Stimulated activated CD4-positive, alpha-beta T cell treated with anti-CD3 and anti-CD28 coated beads, Interleukin-1b, Interleukin-23, amount 100 ng/mL, for 4 hours (primary cell): ENCODE data around the gene UBE2F.
A peak's percentile ranks its signal among the peaks of the same experiment; 100 is the strongest.
"Not testable (repeated sequence)": the region's sequence is repeated elsewhere in the genome, so short reads cannot be mapped to it uniquely, and the experiment has no call there.

Experiments used
- DNase-seq, 2 donors: peaks; one replicate each; pipeline ENCODE4 v3.0.0-alpha.2; 2020; ENCODE audit warnings: low read depth in 2 of 2

UBE2F gene

DNA sequence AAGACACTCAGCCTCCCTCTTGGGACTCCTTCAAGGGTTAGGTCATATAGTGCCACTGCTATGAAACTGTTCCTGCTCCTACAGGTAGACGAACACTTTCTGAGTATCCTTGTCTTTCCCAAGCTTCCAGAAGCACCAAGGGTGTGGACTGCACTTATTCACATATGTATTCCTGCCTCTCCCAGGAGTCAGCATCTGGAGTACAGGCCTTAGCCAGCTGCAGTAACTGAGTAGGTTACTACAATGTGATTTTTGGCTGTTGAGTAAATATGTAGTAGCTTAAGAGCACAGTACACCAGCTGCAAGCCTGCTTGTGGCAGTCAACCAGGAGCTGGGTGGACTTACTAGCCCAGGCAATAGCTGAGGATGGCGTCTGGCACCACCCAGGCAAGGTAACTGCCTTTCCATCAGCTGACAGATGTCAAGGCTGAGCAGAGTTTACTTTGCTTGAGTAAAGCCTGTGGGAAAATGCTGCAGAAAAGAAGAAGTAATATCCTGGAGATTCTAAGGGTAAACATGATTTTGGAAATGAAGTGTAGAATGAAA, 80.0 kb downstream of the UBE2F start:
- DNase-seq = no peak

DNA sequence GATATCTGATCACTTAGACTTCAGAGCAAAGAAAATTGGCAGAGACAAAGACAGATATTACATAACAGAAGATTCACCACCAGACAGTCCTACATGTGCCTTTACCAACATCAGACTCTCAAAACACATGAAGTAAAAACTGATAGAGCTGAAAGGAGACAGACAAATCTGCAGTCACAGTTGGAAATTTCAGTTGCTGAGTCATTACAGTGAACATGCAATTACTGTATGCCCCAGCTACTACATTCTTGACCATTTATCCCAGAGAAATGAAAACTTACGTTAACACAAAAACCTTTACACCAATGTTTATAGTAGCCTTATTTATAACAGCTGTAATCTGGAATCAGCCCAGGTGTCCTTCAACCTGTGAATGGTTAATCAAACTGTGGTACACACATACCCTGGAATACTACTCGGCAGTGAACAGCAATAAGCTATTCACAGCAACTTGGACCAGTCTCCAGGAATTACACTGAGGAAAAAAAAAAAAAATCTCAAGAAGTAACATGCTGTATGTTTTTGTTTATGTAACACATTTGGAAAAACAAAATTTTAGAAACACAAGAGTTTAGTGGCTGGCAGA, 86.5 kb downstream of the UBE2F start:
- DNase-seq = no peak

DNA sequence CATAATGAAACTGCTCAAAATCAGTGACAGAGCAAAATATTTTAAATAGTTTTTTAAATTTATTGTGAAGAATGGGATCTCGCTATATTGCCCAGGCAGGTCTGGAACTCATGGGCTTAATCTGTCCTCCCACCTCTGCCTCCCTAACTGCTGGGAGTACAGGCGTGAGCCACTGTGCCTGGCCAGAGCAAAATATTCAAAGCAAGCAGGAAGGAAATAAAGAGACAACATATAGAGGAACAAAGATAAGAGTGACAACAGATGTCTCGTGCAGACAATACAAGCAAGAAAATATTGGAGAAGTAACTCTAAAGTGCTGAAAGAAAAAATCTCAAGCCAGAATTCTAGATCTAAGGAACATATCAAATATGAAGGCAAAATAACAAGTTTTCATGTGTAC, 89.0 kb downstream of the UBE2F start:
- DNase-seq = no peak

DNA sequence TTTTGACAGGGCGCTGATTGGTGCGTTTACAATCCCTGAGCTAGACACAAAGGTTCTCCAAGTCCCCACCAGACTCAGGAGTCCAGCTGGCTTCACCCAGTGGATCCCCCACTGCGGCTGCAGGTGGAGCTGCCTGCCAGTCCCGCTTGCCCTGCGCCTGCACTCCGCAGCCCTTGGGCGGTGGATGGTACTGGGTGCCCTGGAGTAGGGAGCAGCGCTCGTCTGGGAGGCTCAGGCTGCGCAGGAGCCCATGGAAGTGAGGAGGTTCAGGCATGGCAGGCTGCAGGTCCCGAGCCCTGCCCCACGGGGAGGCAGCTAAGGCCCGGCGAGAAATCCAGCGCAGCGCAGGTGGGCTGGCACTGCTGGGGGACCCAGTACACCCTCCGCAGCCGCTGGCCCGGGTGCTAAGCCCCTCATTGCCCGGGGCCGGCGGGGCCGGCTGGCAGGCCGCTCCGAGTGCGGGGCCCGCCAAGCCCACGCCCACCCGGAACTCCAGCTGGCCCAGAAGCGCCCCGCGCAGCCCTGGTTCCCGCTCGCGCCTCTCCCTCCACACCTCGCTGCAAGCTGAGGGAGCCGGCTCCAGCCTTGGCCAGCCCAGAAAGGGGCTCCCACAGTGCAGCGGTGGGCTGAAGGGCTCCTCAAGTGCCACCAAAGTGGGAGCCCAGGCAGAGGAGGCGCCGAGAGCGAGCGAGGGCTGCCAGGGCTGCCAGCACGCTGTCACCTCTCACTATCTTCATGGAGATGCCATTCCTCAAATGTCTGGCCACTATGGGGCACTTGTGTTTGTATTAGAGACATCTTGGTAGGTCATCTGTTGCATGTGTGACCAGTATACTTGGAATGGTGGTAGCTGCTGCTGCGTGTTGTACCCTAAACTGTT, 91.1 kb downstream of the UBE2F start:
- not testable (repeated sequence) for DNase-seq

DNA sequence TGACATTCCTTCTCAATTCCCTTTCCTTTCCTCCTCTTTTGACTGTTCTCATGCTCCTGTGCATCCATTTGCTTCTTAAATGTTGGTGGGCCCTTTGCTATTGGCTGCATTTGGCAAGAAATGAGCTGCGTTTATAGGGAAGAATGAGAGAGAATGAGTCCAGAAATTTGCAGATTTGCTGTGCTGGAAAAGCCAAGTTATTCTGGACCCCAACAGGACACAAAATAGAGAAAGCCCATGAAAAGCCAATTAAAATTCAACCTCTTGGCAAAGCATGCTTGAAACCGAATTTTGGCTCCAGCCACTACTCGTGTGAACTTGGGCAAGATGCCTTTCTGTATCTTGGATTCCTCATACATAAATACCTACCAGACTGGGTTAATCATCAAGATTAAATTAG, 92.7 kb downstream of the UBE2F start:
- DNase-seq = no peak

DNA sequence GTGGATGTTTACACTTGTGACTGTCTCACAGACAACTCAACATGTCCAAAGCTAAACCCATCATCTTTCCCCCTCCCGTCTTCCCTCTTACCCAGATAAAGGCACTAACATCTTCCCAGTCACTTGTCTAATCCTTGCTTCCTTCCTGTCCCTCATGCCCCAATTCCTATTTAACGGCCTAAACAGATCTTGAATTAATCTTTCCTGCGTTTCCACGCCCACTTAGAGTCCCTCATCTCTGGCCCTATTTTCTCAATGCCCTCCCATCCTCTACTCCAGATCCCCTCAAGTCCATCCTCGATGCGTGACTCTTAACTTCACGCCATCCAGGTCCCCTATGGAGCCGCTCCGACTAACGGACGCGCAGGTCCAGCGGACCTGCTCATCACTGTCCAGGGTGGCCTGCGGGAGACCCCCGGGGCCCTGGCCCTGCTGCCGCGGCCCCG, 93.3 kb downstream of the UBE2F start:
- DNase-seq = no peak

DNA sequence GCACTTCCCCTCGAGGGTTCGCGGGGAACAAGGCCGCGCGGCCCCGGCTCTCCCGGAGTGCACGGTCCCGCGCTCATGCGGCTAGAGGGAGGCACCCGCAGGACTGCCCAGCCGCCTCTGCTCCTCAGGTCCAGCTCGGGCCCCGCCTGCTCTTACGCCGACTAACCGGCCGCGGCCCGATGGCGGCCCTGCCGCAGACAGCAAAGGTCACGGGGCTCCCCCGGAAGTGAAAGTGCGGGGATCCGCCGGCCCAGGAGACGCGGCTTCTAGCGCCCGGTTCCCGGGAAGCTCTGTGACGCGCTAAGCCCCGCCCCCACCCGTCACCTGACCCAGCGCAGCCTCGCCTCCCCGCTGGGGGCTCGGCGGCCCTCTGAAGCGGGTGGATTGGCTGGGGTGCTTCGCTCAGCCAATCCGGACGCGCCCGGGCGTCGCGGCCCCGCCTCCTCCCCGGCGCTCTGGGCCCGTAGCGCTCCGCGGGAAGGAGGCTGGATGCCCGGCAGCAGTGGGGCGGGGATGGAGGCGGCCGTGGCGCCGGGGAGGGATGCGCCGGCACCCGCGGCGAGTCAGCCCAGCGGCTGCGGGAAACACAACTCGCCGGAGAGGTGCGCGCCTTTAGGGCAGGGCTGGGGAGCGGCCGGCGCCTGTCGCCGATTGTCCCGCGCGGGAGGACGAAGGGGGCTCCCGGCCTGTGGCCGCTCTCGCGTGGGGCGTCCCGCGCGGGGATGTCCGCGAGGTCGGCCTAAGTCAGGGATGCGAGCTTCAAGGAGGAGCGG, 93.9 kb downstream of the UBE2F start, which contains the start of gene SCLY:
Gene SCLY, plus strand, starts transcription at position 460 of the 773 bp plus-strand sequence. Its CDS starts 54 bp downstream, at position 514.
- peak; percentile 94 to 95 for DNase-seq

DNA sequence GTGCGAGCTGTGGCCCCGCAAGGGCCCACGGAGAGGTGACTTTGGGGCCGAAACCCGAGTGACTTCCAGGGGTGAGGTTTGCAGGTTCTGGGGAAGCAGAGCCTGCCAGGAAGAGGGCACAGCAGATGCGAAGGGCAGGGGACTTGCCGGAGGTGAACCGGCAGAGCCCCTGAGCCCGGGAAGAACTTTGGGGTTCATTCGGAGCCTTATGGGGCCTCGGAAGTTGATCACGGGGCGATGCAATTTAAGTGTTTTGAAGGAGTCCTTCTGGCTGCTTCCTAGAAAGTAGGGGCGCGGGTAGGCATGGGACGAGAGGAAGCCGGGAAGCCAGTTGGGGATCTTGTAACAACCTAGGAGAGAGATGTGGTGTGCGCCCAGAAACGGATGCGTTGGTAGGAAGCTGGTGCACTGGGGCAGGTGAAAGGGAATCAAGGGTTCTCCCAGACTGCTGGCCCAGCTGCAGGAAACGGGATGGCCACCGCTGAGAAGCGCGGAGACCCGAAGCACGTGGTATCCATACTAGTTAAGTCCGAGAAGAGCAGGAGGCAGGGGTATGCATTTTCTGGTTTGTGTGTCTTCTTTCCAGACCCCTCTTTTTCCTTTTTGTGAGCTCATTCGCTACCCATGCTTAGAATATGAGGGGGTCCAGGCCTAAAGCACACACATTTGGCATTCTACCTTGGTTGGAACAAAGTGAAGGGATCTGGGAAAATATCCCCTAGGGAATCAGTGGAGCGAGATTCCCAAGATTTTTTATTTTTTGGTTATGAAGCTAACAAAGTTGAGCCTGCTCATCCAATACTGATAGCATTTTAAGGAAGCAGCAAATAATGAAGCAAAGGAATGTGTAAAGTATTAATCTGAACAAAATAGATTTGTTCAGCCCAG, 94.7 kb downstream of the UBE2F start:
- DNase-seq = no peak

DNA sequence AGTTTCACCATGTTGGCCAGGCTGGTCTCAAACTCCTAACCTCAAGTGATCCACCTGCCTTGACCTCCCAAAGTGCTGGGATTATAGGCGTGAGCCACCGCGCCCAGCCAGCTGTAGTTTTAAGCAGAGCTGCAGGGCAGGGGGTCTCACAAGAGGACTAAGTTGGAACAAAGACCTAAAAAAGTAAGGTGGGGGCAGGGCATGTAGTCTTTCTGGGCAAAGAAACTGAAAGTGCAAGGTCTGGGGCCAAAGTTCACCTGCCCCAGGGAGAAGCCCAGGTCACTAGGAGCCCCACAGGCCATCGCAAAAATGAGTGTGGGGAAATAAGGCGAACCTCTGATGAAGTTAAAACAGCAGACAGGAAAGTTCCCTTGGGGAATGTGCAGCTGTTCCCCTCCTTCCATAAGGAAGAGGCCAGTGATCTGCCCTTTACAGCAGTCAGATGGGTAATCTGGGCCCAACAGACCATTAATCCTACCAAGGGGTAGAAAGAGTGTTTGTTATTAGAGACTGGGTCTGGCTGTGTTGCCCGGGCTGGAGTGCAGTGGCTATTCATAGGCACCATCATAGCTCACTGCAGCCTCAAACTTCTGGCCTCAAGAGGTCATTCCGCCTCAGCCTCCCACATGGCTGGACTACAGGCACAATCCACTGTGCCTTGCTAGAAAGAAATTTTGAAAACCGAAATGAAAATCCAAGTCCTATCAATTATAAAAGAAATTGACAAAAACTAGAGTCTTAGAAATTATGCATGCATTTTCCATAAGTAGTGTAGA, 96.8 kb downstream of the UBE2F start:
- DNase-seq = no peak

DNA sequence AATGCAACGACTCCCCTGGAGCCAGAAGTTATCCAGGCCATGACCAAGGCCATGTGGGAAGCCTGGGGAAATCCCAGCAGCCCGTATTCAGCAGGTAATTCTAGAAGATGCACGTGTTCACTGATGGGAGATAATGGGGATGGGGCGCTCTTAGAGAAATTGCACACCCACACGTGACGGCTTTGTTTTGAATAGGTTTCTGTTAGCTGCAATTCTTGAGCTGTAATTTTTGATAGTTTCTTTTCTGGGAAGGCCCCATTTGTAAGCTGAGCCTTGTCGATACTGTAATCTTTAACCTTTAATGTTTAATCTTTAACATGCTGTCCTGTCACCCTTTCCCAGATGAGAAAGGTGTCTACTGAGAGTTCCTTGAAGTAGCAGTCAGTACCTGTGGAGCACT, 97.6 kb downstream of the UBE2F start:
- DNase-seq = no peak

DNA sequence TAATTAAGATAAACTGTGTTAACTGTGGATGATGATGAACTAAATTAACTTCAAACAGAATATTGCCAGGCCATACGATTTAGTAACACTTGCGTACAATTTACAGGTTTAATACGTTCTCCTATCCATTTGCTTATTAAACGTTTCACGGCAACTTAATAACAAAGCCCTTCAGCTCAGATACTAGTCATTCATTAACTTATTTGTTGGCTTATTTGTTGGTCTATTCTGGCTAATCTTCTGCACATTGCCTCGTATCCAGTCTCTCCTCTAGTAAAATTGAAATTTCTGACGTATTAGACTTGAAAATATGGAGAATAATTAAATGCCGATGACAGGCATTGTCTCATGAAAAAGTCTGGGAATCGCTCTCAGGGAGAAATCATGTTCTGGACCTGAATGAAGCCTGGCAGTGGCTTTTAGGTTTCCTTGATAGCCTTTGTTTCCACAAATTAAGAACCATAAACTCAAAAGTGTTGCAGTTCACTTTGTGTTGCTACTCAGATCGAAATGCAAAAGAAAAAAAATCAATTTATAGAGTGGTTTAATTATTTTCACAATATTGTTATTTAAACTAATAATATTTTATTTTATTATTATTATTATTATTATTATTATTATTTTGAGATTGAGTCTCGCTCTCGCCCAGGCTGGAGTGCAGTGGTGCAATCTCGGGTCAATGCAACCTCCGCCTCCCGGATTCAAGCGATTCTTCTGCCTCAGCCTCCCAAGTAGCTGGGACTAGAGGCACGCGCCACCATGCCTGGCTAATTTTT, 98.4 kb downstream of the UBE2F start:
- no peak for DNase-seq

DNA sequence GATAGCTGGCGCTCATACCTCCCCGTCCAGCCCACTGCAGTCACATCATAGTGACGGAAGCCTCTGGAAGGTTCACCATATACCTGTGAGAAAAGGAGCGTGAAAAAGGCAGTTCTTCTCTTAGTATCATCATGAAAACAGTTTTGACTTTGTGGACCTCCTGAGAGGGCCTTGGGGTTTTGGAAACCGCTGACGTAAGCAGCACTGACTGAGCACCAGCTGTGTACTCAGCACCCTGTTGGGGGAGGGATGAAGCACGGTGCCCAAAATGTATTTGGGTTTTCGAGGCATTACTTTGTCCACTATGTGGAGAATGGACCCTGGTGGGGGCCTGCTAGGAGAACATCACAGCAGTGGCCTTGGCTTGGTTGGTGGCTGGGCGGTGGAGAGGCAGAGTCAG, 99.4 kb downstream of the UBE2F start:
- DNase-seq = no peak

DNA sequence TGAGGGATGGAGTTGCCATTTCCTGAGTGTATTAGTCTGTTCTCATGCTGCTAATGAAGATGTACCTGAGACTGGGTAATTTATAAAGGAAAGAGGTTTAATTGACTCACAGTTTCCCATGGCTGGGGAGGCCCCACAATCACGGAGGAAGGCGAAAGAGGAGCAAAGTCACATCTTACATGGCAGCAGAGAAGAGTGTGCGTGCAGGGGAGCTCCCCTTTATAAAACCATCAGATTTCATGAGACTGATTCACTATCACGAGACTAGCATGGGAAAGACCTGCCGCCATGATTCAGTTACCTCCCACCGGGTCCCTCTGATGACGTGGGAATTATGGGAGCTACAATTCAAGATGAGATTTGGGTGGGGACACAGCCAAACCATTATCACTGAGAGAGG, 99.9 kb downstream of the UBE2F start:
- DNase-seq = peak in 1 of 2 donors; percentile 10

DNA sequence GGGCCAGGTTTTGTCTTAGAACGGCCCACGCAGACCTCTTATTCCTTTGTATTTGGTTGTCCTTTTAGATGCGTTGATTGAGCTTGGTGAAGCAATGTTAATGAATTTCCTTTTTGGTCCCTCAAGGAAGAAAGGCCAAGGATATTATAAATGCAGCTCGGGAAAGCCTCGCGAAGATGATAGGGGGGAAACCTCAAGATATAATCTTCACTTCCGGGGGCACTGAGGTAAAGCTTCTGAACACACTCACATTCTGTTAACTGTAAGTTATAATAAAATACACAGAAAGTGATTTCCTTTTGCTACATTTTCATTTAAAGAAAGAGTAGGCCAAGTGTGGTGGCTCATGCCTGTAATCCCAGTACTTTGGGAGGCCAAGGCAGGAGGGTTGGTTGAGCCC, 101.1 kb downstream of the UBE2F start:
- DNase-seq = no peak

DNA sequence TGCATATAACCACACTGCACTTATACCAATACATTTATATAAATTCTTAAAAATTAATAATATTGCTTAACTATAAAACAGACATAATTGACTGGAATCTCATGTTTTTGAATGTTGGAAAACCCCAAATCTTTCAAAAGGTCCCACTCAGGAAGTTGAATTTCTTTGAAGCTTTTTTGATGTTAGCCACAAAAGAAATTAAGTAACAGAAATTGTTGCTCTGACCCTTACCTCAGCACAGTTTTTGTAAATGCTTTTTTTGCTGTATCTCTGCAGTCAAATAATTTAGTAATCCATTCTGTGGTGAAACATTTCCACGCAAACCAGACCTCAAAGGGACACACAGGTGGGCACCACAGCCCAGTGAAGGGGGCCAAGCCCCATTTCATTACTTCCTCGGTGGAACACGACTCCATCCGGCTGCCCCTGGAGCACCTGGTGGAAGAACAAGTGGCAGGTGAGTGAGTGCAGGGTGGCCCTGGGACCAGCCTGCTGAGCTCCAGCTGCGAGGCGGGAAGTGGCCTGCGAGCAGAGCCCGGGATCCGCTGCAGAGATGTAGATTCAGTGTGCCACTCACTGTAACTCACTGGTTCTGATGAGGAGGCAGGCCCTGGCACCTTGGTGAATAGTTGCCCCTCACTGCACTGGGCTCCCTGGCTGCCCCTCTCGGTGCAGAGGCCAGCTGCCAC, 102.4 kb downstream of the UBE2F start:
- no peak for DNase-seq

DNA sequence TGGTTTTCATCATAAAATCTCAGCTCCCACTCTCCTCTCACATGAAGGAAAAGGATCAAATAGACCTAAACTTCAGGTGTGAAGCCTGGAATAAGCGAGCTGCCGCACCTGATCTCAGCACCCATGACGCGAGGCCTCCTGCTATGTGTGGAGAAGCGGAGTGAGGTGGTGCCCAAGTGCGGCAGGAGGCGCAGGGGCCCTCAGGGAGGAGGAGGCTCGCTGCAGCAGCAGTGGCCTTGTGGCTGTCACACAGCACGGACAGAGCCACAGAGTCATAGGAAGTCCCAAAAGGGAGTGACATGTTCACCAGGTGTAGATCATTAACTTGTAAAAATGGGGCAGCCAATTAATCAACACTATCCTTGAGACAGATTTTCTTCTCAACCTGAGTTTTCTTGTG, 103.1 kb downstream of the UBE2F start:
- no peak for DNase-seq

DNA sequence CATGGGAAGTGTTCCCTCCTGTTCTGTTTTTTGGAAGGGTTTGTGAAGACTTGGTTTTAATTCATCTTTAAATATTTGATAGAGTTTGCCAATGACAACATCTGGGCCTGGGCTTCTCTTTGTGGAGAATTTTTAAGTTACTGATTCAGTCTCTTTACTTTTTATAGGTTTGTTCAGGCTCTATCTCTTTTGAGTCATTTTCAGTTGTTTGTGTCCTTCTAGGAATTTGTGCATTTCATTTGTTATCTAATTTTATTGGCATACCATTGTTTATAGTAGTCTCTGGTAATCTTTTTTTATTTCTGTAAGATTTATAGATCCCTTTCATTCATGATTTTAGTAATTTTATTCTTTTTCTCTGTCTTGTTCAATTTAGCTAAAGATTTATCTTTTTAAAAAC, 108.6 kb downstream of the UBE2F start:
- DNase-seq = no peak

DNA sequence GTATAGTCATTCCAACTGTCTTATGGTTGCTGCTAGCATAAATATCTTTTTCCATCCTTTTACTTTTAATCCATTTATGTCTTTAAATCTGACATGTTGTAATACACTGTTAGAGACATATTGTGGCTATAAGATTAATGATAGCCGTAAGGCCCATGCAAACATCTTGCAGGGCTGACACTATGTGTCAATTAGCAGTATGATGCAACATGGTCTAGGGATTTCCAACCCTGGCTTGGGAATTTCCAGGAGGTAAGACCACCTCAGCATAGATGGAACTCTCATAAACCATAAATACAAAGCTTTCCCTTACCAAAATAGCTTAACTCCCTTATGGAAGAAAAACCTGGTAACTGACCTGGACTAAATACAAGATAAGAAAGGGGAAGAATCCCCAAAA, 110.5 kb downstream of the UBE2F start:
- no peak for DNase-seq

DNA sequence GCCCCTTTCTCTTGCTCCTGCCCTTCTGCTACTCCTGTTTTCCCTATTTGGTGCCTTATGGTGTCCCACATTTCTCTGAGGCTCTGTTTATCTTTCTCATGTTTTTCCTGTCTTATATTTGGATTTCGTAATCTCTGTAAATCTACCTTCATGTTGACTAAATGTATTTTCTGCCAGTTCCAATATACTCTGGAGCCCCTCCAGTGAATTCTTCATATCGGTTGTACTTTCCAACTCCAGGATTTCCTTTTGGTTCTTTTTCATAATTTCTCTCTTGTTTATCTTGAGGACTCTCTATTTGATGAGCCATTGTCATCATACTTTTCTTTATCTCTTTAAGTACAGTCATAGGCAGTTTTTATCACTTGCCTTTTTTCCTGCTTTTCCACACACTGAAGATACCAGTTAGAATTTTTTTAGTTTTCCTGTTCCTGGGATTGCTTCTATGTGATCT, 113.1 kb downstream of the UBE2F start:
- no peak for DNase-seq
